SK-N-SH treated with all-trans-retinoic acid at 6 μM for 48 hours (cell line): ENCODE data around the gene ST6GALNAC3.

Experiments
- ARNTL ChIP-seq: fragments of 450-650 bp; formaldehyde crosslinking; IDR thresholded peaks from 2 replicates; pipeline ENCODE4 v1.5.0; 2020; ENCODE audit warnings: low read depth, mild to moderate bottlenecking, moderate library complexity, borderline replicate concordance
- OSR1 ChIP-seq: fragments of 250-450 bp; sonication (Bioruptor Pico); IDR thresholded peaks from 2 replicates; pipeline ENCODE4 v1.8.0; 2022; ENCODE audit warnings: moderate library complexity, mild to moderate bottlenecking, inconsistent platforms

- TF ChIP-seq OSR1 (CRISPR knock-in tag) (no peak), ARNTL (no peak)
Observed at GRCh38 chr1:76426606-76427005, 352.1 kb downstream of the ST6GALNAC3 start.
